Endodermal cell (in vitro differentiated cells): ENCODE measurements around the gene LDAH. TPM values are rescaled to one million over a fixed set of nuclear protein-coding genes. Genes with fewer than 3 reads are reported as not detected.

Experiments used
- DNase-seq: peaks from one replicate; pipeline ENCODE4 v3.0.0-alpha.2; 2017
- H3K27ac ChIP-seq: 2 replicates; pipeline ENCODE4 v1.5.1; 2013; ENCODE audit warnings: mild to moderate bottlenecking, low read depth, low read length, moderate library complexity
- H3K27me3 ChIP-seq: 2 replicates; pipeline ENCODE4 v1.6.1; 2013; ENCODE audit warnings: mild to moderate bottlenecking, low read length, moderate library complexity; ENCODE audit not compliant: insufficient read depth, control insufficient read depth, poor library complexity, severe bottlenecking
- H3K36me3 ChIP-seq: 2 replicates; pipeline ENCODE4 v1.7.0; 2013; ENCODE audit warnings: mild to moderate bottlenecking, low read length, moderate library complexity; ENCODE audit not compliant: control insufficient read depth, insufficient read depth
- H3K4me1 ChIP-seq: one replicate; pipeline ENCODE4 v1.7.0; 2013; ENCODE audit warnings: low read length; ENCODE audit not compliant: control insufficient read depth, insufficient read depth
- H3K4me3 ChIP-seq: 2 replicates; pipeline ENCODE4 v1.5.1; 2013; ENCODE audit warnings: mild to moderate bottlenecking, low read length, moderate library complexity
- H3K9ac ChIP-seq: 2 replicates; pipeline ENCODE4 v1.6.1; 2013; ENCODE audit warnings: mild to moderate bottlenecking, low read length, moderate library complexity; ENCODE audit not compliant: poor library complexity, severe bottlenecking; ENCODE audit errors: extremely low read depth
- H3K9me3 ChIP-seq: 2 replicates; pipeline ENCODE4 v1.6.1; 2013; ENCODE audit warnings: mild to moderate bottlenecking, low read length, moderate library complexity; ENCODE audit not compliant: control insufficient read depth
- H3K27ac Mint-ChIP-seq: 2 replicates; pipeline ENCODE4 v1.8.0; 2020; ENCODE audit warnings: mixed read lengths
- H3K27me3 Mint-ChIP-seq: 2 replicates; pipeline ENCODE4 v1.8.0; 2021; ENCODE audit warnings: mild to moderate bottlenecking, mixed read lengths; ENCODE audit not compliant: insufficient read depth
- H3K36me3 Mint-ChIP-seq: 2 replicates; pipeline ENCODE4 v1.8.0; 2020; ENCODE audit warnings: low read depth, mixed read lengths
- H3K4me1 Mint-ChIP-seq: 2 replicates; pipeline ENCODE4 v1.8.0; 2020; ENCODE audit warnings: mixed read lengths
- H3K4me3 Mint-ChIP-seq: 2 replicates; pipeline ENCODE4 v1.8.0; 2020; ENCODE audit warnings: mild to moderate bottlenecking, moderate library complexity, mixed read lengths
- H3K9me3 Mint-ChIP-seq: 2 replicates; pipeline ENCODE4 v1.8.0; 2020; ENCODE audit warnings: mild to moderate bottlenecking, mixed read lengths
- CTCF ChIP-seq: fragments of 200-600 bp; sonication (generic); conservative IDR thresholded peaks from 2 replicates; pipeline ENCODE4 v1.5.0; 2021; ENCODE audit warnings: antibody characterized with exemption, mild to moderate bottlenecking
- WGBS, 2 experiments: methylation state at CpG; one replicate each; pipeline versions ENCODE4 v1.1.5 to v1.1.7; 2013; ENCODE audit warnings: missing lambda C conversion rate in 2 of 2, mixed read lengths in 1 of 2; ENCODE audit not compliant: insufficient coverage in 1 of 2, insufficient read length in 1 of 2; 5-methylcytosine and 5-hydroxymethylcytosine counted together
- total RNA-seq, 2 donors: library from RNA; stranded (reverse); fragmentation: NEBNext Ultra II Directional in 1 of 2; extraction: Animal tissue kit (Norgen Biotek cat#: 25700) in 1 of 2; gene quantifications; 2 replicates in 1 of 2; 3 replicates in 1 of 2; pipeline ENCODE4 v1.2.1, GENCODE V29; 2021

Gene LDAH
- total RNA-seq, 2 donors from 2014 or later: 28.7 to 42.2 TPM

DNA sequence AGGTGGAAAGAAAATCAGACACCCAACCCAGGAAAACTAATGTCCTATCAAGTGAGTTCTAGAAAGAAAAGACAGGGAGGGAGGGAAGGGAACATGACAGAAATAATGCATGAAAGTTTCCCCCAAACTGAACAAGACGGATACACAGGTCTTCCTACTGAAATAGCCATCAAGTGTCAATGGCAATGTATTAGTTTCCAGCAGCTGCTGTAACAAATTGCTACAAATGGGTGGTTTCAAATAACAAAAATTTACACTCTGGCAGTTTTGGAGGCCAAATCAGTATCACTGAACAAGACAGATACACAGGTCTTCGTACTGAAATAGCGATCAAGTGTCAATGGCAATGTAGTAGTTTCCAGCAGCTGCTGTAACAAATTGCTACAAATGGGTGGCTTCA lies 70.6 kb downstream of the LDAH start:
- Mint-ChIP-seq H3K4me1 (no peaks in the 10 kb centered on the region), H3K9me3 (peaks cover 2% of the 10 kb centered on the region), H3K27me3 (no peaks in the 10 kb centered on the region), H3K27ac (no peak overlapping the region), H3K4me3 (no peak overlapping the region), H3K36me3 (peaks cover 20% of the 10 kb centered on the region)
- Histone ChIP-seq H3K9me3 (peaks cover 10% of the 10 kb centered on the region), H3K36me3 (peaks cover 16% of the 10 kb centered on the region), H3K4me1 (no peaks in the 10 kb centered on the region), H3K9ac (no peak overlapping the region), H3K27me3 (no peaks in the 10 kb centered on the region), H3K27ac (no peak overlapping the region), H3K4me3 (no peak overlapping the region)
- WGBS, 2 experiments: 96 to 97% methylated on average over 3 of the region's 3 CpGs
- no peak for DNase-seq
- TF ChIP-seq CTCF: no peak

GRCh38 chr2:20747317-20747716 lies 75.6 kb downstream of the LDAH start:
- peaks cover 10% of the 10 kb centered on the region for H3K36me3 ChIP-seq
- H3K27me3 ChIP-seq: no peaks in the 10 kb centered on the region
- H3K4me3 Mint-ChIP-seq: no peak overlapping the region
- no peak for DNase-seq
- WGBS, 2 experiments: 93% methylated on average over 1 of the region's 1 CpG; no CpG with 5 or more reads in 1 of the 2 experiments
- H3K36me3 Mint-ChIP-seq: peaks cover 8% of the 10 kb centered on the region
- no peak overlapping the region for H3K9ac ChIP-seq
- TF ChIP-seq CTCF: no peak
- H3K27me3 Mint-ChIP-seq: no peaks in the 10 kb centered on the region
- H3K27ac Mint-ChIP-seq: no peak overlapping the region
- peaks cover 4% of the 10 kb centered on the region for H3K9me3 ChIP-seq
- H3K4me1 ChIP-seq: no peaks in the 10 kb centered on the region
- no peak overlapping the region for H3K27ac ChIP-seq
- H3K9me3 Mint-ChIP-seq: peaks cover 2% of the 10 kb centered on the region
- H3K4me3 ChIP-seq: no peak overlapping the region
- no peaks in the 10 kb centered on the region for H3K4me1 Mint-ChIP-seq

DNA sequence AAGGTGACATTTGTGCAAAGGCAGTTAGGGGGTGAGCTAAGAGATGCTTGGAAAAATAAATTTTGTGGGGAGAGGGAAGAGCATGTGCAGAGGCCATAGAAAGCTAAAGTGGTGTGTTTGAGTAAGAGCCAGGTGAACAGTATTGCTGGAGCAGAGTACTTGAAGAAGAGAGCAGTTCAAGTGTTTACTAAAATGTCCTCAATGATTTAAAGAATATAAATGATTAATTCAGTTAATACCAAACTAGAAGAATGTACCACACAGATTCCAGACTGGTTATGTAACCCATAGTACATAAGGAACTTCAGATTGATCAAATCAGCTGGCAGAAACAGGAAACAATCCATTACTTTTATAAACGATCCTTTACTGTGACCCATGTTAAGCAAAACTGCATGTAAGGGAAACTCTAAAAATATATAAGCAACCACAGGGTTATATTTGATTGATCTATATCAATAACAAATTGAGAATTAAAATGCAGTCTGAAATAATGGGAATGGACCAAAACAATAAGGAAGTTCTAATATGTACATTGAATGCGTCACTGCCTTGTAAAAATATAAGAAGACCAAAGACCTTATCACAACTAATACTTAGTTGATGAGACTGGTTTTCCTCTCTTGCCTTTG lies 76.9 kb downstream of the LDAH start:
- Histone ChIP-seq H3K27ac (no peak overlapping the region), H3K27me3 (no peaks in the 10 kb centered on the region), H3K4me3 (no peak overlapping the region), H3K4me1 (no peaks in the 10 kb centered on the region), H3K36me3 (peaks cover 6% of the 10 kb centered on the region), H3K9me3 (no peaks in the 10 kb centered on the region), H3K9ac (no peak overlapping the region)
- H3K9me3 Mint-ChIP-seq: no peaks in the 10 kb centered on the region
- H3K27me3 Mint-ChIP-seq: no peaks in the 10 kb centered on the region
- WGBS, 2 experiments: 72% methylated on average over 2 of the region's 2 CpGs; no CpG with 5 or more reads in 1 of the 2 experiments
- peaks cover 4% of the 10 kb centered on the region for H3K36me3 Mint-ChIP-seq
- H3K27ac Mint-ChIP-seq: no peak overlapping the region
- H3K4me3 Mint-ChIP-seq: no peak overlapping the region
- no peak for TF ChIP-seq CTCF
- no peaks in the 10 kb centered on the region for H3K4me1 Mint-ChIP-seq
- DNase-seq: no peak
